ENCODE measurements around the gene POLG.

DNA sequence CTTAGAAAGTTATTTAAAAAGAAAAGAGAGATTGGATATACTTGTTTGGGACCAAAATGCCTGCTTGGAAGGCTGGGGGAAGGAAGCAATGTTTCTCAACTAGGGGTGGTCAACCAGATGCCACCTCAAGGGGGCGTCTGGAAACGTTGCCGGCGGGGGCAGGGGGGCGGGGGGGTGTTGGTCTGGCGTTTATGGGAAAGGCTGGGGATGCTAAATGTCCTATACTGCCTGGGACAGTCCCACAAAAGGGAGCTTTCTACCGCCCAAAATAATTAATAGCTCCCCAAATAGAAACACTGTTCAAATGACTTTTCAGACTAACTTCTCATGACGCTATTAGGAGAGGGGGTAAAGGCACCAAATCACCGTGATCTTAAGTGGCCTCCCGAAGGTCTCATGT is 2.2 kb downstream of the POLG start:
- TF ChIP-seq, protein P1, sequence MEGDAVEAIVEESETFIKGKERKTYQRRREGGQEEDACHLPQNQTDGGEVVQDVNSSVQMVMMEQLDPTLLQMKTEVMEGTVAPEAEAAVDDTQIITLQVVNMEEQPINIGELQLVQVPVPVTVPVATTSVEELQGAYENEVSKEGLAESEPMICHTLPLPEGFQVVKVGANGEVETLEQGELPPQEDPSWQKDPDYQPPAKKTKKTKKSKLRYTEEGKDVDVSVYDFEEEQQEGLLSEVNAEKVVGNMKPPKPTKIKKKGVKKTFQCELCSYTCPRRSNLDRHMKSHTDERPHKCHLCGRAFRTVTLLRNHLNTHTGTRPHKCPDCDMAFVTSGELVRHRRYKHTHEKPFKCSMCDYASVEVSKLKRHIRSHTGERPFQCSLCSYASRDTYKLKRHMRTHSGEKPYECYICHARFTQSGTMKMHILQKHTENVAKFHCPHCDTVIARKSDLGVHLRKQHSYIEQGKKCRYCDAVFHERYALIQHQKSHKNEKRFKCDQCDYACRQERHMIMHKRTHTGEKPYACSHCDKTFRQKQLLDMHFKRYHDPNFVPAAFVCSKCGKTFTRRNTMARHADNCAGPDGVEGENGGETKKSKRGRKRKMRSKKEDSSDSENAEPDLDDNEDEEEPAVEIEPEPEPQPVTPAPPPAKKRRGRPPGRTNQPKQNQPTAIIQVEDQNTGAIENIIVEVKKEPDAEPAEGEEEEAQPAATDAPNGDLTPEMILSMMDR (IDR thresholded peaks at IDR 0.05), result peak; percentile 60
- no peak for TF ChIP-seq EZH2 (IDR thresholded peaks at IDR 0.05; ENCODE audit: borderline replicate concordance, insufficient read depth, low read depth, low read length, poor library complexity, severe bottlenecking)

All from B cell (primary cell).